ENCODE results near the gene IGFBP2. TPM values are rescaled to one million over a fixed set of nuclear protein-coding genes. Genes with fewer than 3 reads are reported as not detected.

Gene IGFBP2, protein sequence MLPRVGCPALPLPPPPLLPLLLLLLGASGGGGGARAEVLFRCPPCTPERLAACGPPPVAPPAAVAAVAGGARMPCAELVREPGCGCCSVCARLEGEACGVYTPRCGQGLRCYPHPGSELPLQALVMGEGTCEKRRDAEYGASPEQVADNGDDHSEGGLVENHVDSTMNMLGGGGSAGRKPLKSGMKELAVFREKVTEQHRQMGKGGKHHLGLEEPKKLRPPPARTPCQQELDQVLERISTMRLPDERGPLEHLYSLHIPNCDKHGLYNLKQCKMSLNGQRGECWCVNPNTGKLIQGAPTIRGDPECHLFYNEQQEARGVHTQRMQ
- total RNA-seq: 13.5 and 13.6 TPM in 2 replicates

DNA sequence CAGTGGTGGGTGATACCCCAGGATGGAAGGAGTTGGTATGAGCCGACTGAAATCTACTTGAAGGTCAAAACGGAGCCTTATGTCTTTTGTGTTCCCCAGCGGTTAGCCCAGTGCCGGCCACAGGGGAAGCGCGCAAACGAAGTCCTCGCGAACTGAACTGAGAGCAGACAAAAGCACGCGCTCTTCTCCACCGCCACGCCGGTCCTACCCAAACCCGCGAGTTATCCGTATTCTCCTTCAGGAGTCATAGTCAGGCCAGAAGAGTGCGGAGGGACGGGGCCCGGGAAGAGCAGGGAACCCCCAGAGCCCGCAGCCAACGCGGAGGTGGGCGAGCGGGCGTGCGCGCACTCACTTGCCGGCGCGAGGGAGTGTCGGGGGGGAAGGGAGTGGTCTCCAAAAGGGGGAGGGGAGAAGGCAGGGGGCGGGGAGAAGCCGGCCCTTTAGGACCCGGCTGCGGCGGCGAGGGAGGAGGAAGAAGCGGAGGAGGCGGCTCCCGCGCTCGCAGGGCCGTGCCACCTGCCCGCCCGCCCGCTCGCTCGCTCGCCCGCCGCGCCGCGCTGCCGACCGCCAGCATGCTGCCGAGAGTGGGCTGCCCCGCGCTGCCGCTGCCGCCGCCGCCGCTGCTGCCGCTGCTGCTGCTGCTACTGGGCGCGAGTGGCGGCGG lies at the start of gene IGFBP2:
Gene IGFBP2 (plus strand): TSS at position 469 of the 664 bp plus-strand sequence. CDS start 104 bp downstream, at position 573.

DNA sequence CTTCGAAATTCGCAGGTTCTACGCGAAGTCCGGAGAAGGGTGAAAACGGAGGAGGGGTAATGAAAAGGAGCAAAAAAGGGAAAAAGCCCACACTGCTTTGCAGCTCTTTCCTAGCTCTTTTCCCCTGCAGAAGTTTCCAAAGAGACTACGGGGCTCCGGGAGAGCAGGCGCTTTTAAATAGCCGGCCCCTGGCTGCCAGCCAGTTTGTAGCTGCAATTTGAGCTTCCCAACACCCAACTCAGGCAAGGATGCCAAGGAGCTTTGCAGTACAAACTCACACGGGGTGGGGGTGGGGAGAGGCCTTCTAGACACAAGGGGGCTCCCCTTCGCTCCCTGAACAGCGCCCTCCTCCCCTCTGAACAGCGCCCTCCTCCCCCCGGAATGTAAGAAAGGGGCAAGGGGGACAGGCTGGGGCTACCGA lies 62.2 kb downstream of the IGFBP2 start, which contains the start of gene IGFBP5:
Gene IGFBP5 (minus strand): TSS at position 149 of the 421 bp plus-strand sequence. CDS start 774 bp downstream, outside the sequence.

Other genes starting within 250 kb of the IGFBP2 start
- 17.9 and 19.1 TPM in 2 replicates for gene SMARCAL1, start 220.9 kb upstream of the IGFBP2 start, total RNA-seq
- gene RPL37A, start 134.6 kb upstream of the IGFBP2 start, total RNA-seq: 883 and 1,036 TPM in 2 replicates
- gene IGFBP5, start 62.1 kb downstream of the IGFBP2 start, total RNA-seq: 706 and 1,050 TPM in 2 replicates
- not detected in 2 replicates for gene TNP1, start 226.6 kb downstream of the IGFBP2 start, total RNA-seq